CD4-positive, alpha-beta T cell (primary cell): Measurements from ENCODE around the gene BCL2L12. TPM values are rescaled to one million over a fixed set of nuclear protein-coding genes. Genes with fewer than 3 reads are reported as not detected.

Experiments used
- ATAC-seq: fragments of 200-7000 bp; cut with Tn5 transposase; one replicate; pipeline ENCODE4 v1.10.0; 2022; ENCODE audit warnings: mild to moderate bottlenecking; ENCODE audit not compliant: poor library complexity
- CTCF ChIA-PET: fragments of 350-600 bp; sonication (Branson Sonifier 250); formaldehyde crosslinking; loops from one replicate; lab custom pipeline; 2021; ENCODE audit warnings: antibody characterized with exemption, inconsistent platforms; lab: Charles Lee
- POLR2A ChIA-PET: fragments of 350-600 bp; sonication (Branson Sonifier 250); formaldehyde crosslinking; loops from one replicate; lab custom pipeline; 2021; ENCODE audit warnings: antibody characterized with exemption, inconsistent platforms; lab: Charles Lee
- DNase-seq, 14 experiments: peaks; one replicate each; pipeline ENCODE4 v3.0.0-alpha.2; 2013 to 2020; ENCODE audit warnings: mixed read lengths in 2 of 14
- H3K27ac ChIP-seq, 2 donors: one replicate each; pipeline versions ENCODE4 v1.5.1 to v1.7.0; 2013; ENCODE audit warnings: low read length in 2 of 2, low read depth in 1 of 2, mild to moderate bottlenecking in 1 of 2
- H3K27me3 ChIP-seq, 2 experiments: 1 replicate in 1 of 2; 2 replicates in 1 of 2; pipeline versions ENCODE4 v1.6.1 to v1.7.0; 2013; ENCODE audit warnings: low read length in 2 of 2, control low read depth in 1 of 2, mild to moderate bottlenecking in 1 of 2, moderate library complexity in 1 of 2; ENCODE audit not compliant: insufficient read depth in 2 of 2, control insufficient read depth in 1 of 2
- H3K36me3 ChIP-seq: one replicate; pipeline ENCODE4 v1.6.1; 2013; ENCODE audit warnings: low read length, control low read depth; ENCODE audit not compliant: insufficient read depth
- H3K4me1 ChIP-seq: one replicate; pipeline ENCODE4 v1.6.1; 2013; ENCODE audit warnings: low read length, control low read depth; ENCODE audit not compliant: insufficient read depth
- H3K4me3 ChIP-seq: one replicate; pipeline ENCODE4 v1.5.1; 2013; ENCODE audit warnings: mild to moderate bottlenecking, low read length, moderate library complexity
- H3K9me3 ChIP-seq, 2 experiments: 1 replicate in 1 of 2; 2 replicates in 1 of 2; pipeline versions ENCODE4 v1.6.1 to v1.7.0; 2013; ENCODE audit warnings: low read length in 2 of 2, mild to moderate bottlenecking in 2 of 2, control low read depth in 1 of 2, moderate library complexity in 1 of 2; ENCODE audit not compliant: control insufficient read depth in 1 of 2, insufficient read depth in 1 of 2
- H3K27ac Mint-ChIP-seq: one replicate; pipeline ENCODE4 v1.8.0; 2020; ENCODE audit warnings: mixed read lengths
- H3K27me3 Mint-ChIP-seq: one replicate; pipeline ENCODE4 v1.8.0; 2021; ENCODE audit warnings: mixed read lengths
- H3K36me3 Mint-ChIP-seq: one replicate; pipeline ENCODE4 v1.8.0; 2021; ENCODE audit warnings: low read depth, mixed read lengths
- H3K4me1 Mint-ChIP-seq: one replicate; pipeline ENCODE4 v1.8.0; 2021; ENCODE audit warnings: low read depth, mixed read lengths
- H3K4me3 Mint-ChIP-seq: one replicate; pipeline ENCODE4 v1.8.0; 2020; ENCODE audit warnings: mild to moderate bottlenecking, mixed read lengths
- H3K9me3 Mint-ChIP-seq: one replicate; pipeline ENCODE4 v1.8.0; 2020; ENCODE audit warnings: mixed read lengths
- intact Hi-C, 2 experiments: fragments of 100-400 bp; cut with DNase I in 1 of 2; cut with micrococcal nuclease in 1 of 2; formaldehyde crosslinking; loops; one replicate each; pipeline versions ENCODE4 v1.15.1 to v1.9.0; 2023 to 2025; cut with DNase I, micrococcal nuclease
- total RNA-seq, 174 experiments: library from RNA in 2 of 174; stranded (reverse) in 2 of 174; gene quantifications; one replicate each; pipeline ENCODE4 v1.2.3 and lab custom pipeline; 2021 to 2026
- TF ChIP-seq, protein P1 (sequence below): fragments of 200-600 bp; IDR thresholded peaks from one replicate; pipeline ENCODE4 v1.8.0; 2022; ENCODE audit warnings: antibody characterized with exemption, mild to moderate bottlenecking

The BCL2L12 gene
- total RNA-seq, 2 experiments from 2014 or later: 9.9 to 11.3 TPM

DNA sequence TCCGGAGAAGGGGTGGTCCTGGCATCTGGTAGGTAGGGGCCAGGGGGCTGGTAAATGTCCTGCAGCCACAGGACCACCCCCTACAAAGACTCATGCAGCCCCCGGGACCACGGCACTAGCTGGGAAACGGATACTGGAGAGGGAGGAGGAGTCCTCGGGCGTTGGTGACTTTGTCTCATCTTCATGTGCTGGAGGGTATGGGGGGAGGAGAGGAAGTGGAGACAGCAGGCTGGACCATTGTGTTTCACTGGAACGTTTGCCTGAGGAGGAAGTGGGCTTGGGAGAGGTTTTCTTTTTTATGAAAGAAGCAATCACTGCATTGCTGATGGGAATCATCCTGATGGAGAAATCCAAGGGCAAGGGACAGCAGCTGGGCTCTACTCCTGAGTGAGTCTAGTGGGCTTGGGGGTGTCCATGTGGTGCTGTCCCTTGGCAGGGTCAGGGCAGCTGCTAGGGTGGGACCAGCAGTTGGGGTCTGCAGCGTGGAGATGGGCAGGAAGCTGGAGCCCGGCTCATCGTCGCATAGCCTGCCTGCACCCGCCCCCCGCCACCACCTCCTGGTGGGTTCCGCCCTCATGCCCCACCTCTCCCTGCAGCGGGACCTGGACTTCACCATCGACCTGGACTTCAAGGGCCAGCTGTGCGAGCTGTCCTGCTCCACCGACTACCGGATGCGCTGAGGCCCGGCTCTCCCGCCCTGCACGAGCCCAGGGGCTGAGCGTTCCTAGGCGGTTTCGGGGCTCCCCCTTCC, 22.0 kb downstream of the BCL2L12 start:
- H3K27me3 Mint-ChIP-seq: peaks cover 20% of the 10 kb centered on the region
- ChIA-PET POLR2A (interaction anchor here (0.7 kb wide), 1 partner anchor 11 kb away, joined by 3 read pairs; no protein-coding TSS in a partner anchor), CTCF (no interaction called here)
- H3K4me3 ChIP-seq: no peak overlapping the region
- no peaks in the 10 kb centered on the region for H3K9me3 Mint-ChIP-seq
- peaks cover 21% of the 10 kb centered on the region for H3K4me1 Mint-ChIP-seq
- H3K27me3 ChIP-seq: peaks cover 14 to 15% of the 10 kb centered on the region in 2 experiments
- H3K4me3 Mint-ChIP-seq: no peak overlapping the region
- H3K36me3 ChIP-seq: peaks cover 36% of the 10 kb centered on the region
- intact Hi-C loops: no loop called here
- peaks cover 0 to 5% of the 10 kb centered on the region in 2 experiments for H3K9me3 ChIP-seq
- DNase-seq (no peak), ATAC-seq (no peak)
- no peak overlapping the region for H3K27ac ChIP-seq
- H3K27ac Mint-ChIP-seq: no peak overlapping the region
- peaks cover 33% of the 10 kb centered on the region for H3K4me1 ChIP-seq
- peaks cover 49% of the 10 kb centered on the region for H3K36me3 Mint-ChIP-seq
- TF ChIP-seq, protein P1, sequence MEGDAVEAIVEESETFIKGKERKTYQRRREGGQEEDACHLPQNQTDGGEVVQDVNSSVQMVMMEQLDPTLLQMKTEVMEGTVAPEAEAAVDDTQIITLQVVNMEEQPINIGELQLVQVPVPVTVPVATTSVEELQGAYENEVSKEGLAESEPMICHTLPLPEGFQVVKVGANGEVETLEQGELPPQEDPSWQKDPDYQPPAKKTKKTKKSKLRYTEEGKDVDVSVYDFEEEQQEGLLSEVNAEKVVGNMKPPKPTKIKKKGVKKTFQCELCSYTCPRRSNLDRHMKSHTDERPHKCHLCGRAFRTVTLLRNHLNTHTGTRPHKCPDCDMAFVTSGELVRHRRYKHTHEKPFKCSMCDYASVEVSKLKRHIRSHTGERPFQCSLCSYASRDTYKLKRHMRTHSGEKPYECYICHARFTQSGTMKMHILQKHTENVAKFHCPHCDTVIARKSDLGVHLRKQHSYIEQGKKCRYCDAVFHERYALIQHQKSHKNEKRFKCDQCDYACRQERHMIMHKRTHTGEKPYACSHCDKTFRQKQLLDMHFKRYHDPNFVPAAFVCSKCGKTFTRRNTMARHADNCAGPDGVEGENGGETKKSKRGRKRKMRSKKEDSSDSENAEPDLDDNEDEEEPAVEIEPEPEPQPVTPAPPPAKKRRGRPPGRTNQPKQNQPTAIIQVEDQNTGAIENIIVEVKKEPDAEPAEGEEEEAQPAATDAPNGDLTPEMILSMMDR: no peak

DNA sequence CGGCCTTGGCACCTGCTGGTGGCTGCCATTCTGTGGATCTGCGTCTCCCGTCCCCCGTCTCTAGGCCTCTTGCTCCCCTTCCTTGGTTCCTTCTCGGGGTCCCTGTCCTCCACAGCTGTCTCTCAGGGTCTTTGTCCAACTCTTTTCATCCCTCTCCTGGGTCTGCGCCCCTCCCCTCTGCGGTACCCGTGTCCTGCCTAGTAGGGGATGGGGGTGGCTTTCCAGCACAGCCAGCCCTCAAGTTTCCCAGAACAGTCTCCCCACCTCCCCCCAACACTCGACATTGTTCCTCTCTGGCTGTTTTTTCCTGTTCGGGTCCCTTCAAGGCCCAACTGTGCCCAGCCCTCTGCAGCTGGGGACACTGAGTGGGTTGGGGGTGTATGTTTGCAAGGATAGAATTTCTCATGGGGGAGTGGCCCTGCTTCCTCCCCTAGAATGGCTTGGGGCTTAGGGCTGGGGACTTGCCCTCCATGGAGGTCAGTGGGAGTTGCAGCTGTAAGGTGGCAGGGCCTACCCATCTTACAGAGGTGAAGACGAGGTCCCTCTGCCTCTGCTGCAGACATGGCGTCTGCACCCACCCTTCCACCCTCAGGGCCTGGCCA, 22.9 kb downstream of the BCL2L12 start:
- peaks cover 20% of the 10 kb centered on the region for H3K27me3 Mint-ChIP-seq
- no peak overlapping the region for H3K27ac Mint-ChIP-seq
- DNase-seq (no peak), ATAC-seq (no peak)
- H3K9me3 ChIP-seq: peaks cover 0 to 5% of the 10 kb centered on the region in 2 experiments
- ChIA-PET CTCF (interaction anchor here (1.0 kb wide), 1 partner anchor 10 kb away, joined by 3 read pairs; no protein-coding TSS in a partner anchor), POLR2A (interaction anchor here (1.5 kb wide), 1 partner anchor 8 kb away, joined by 3 read pairs; no protein-coding TSS in a partner anchor)
- no peak overlapping the region for H3K4me3 ChIP-seq
- H3K9me3 Mint-ChIP-seq: no peaks in the 10 kb centered on the region
- peaks cover 32% of the 10 kb centered on the region for H3K4me1 ChIP-seq
- peaks cover 41% of the 10 kb centered on the region for H3K36me3 Mint-ChIP-seq
- peaks cover 21% of the 10 kb centered on the region for H3K4me1 Mint-ChIP-seq
- no peak overlapping the region for H3K4me3 Mint-ChIP-seq
- TF ChIP-seq, protein P1: no peak
- H3K27ac ChIP-seq: no peak overlapping the region
- peaks cover 14 to 15% of the 10 kb centered on the region in 2 experiments for H3K27me3 ChIP-seq
- intact Hi-C loops: no loop called here
- H3K36me3 ChIP-seq: peaks cover 31% of the 10 kb centered on the region

GRCh38 chr19:49689133-49690078, 23.7 kb downstream of the BCL2L12 start, which contains the start of gene ADM5:
Gene ADM5 (plus strand): TSS chr19:49689594. CDS start chr19:49689838, 244 bp downstream.
- Mint-ChIP-seq H3K27me3 (peaks cover 25% of the 10 kb centered on the region), H3K27ac (peak within 1 kb of the TSS; percentile 24), H3K4me1 (peaks cover 21% of the 10 kb centered on the region), H3K4me3 (peak within 1 kb of the TSS; percentile 85), H3K9me3 (no peaks in the 10 kb centered on the region), H3K36me3 (peaks cover 34% of the 10 kb centered on the region)
- Histone ChIP-seq H3K4me3 (peak within 1 kb of the TSS; percentile 56), H3K9me3 (peaks cover 0 to 5% of the 10 kb centered on the region in 2 experiments), H3K36me3 (peaks cover 23% of the 10 kb centered on the region), H3K27ac (no peak within 1 kb of the TSS), H3K27me3 (peaks cover 14 to 15% of the 10 kb centered on the region in 2 experiments), H3K4me1 (peaks cover 30% of the 10 kb centered on the region)
- DNase-seq (peak in 9 of 14 experiments; percentile 28 to 74 (median 44)), ATAC-seq (peak; percentile 62)
- TF ChIP-seq, protein P1: peak; percentile 57
- ChIA-PET POLR2A (interaction anchor here (1.5 to 2.0 kb wide), 4 partner anchors 9 to 77 kb away, joined by 3 to 6 read pairs (median 6); partner anchors contain the start of gene AP2A1), CTCF (interaction anchor here (1.0 kb wide), 1 partner anchor 11 kb away, joined by 3 read pairs; no protein-coding TSS in a partner anchor)
- intact Hi-C loops: loop anchor here in 1 of 2 experiments (1.0 kb wide), 1 partner anchor 22 kb away; no protein-coding TSS in a partner anchor
